Right renal pelvis (tissue), 4 donors: ENCODE results near the gene UMODL1. TPM values are rescaled to one million over a fixed set of nuclear protein-coding genes. Genes with fewer than 3 reads are reported as not detected.
"Not testable (repeated sequence)": the region's sequence is repeated elsewhere in the genome, so short reads cannot be mapped to it uniquely, and the experiment has no call there.

ENCODE experiments used
- DNase-seq, 4 donors: peaks; one replicate each; pipeline ENCODE4 v3.0.0-alpha.2; 2013; ENCODE audit warnings: low read depth in 4 of 4, low spot score in 3 of 4, missing footprints in 1 of 4
- polyA plus RNA-seq, 4 donors: library from polyadenylated mRNA; unstranded; fragments of 120-200 nt; gene quantifications; one replicate each; pipeline ENCODE4 v1.2.1, GENCODE V29; 2013; ENCODE audit not compliant: insufficient read length in 4 of 4

Gene UMODL1
- polyA plus RNA-seq, 4 donors = 0.06 to 0.20 (median 0.11) TPM

DNA sequence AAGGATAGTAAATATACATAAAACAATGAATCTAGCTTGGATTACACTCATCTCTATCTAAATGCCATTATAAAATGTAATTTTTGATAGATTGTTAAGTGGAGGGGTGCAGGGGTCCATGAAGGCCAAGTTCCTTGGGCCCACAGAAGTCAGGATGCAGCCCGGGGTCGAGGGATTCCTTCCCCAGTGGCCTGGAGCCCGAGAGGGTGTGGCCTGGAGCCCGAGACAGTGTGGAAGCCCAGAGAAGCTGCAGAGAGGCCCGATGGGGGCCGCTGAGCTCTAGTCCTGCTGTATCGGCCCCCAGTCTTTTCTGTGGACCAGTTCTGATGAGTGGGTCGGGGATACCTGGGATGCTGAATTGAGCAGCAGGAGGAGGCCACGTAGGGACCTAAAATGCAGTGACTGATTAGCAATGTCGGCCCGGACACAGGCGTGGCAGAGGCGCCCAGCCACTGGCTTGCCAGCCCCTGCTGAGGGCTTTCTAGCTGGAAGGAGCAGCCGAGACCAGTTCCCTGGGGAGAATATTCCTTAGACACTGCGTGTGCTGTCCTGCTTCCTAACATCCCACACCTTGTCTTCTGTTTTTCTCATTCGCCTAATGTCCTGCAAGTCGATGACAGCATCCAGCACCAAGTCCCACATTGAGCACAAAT lies 38.9 kb downstream of the UMODL1 start:
- DNase-seq = no peak

DNA sequence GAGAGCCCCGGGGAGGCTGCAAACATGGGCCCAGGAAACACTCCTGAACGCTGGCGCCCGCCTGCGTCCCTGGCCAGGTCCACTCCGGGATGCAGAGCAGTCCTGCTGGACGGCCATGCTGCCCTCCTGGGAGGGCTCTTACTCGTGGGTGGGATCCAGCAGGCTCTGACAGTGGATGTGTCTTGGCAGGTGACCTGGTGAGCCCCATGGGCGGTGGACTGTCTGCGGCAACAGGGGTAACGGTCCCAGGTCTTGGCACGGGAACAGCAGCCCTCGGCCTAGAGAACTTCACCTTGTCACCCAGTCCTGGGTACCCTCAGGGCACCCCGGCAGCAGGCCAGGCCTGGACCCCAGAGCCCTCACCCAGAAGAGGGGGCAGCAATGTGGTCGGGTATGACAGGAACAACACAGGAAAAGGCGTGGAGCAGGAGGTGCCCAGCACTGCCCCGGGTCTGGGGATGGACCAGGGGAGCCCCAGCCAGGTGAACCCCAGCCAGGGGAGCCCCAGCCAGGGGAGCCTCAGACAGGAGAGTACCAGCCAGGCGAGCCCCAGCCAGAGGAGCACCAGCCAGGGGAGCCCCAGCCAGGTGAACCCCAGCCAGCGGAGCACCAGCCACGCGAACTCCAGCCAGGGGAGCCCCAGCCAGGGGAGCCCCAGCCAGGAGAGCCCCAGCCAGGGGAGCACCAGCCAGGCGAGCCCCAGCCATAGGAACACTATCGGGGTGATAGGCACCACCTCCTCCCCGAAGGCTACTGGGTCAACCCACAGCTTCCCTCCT lies 39.8 kb downstream of the UMODL1 start:
- DNase-seq = no peak

DNA sequence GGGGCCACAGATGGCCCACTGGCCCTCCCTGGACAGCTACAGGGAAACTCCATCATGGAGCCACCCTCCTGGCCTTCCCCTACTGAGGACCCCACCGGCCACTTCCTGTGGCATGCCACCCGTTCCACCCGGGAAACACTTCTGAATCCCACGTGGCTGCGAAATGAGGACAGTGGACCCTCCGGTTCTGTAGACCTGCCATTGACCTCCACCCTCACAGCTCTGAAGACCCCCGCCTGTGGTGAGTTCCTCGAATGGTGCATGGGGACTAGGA lies 40.3 kb downstream of the UMODL1 start:
- DNase-seq = no peak

DNA sequence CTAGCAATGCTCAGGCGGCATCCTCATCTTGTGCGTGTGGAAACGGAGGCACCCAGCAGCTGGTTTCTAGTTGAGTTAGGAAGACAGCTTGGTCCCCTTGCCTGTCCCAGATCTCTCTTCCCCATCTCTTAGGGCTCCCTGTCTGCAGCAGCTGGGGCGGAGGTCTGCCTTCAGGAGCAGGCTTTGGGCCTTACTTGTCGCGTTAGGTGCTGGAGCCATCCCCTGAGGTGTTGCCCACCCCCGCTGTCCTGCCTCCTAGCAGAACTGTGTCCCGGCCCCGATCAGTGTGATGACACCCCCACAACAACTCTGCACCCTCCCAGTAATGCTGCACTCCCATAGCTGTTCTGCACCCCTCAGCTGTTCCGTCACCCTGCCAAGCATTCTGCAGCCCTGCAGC lies 40.7 kb downstream of the UMODL1 start:
- no peak for DNase-seq

DNA sequence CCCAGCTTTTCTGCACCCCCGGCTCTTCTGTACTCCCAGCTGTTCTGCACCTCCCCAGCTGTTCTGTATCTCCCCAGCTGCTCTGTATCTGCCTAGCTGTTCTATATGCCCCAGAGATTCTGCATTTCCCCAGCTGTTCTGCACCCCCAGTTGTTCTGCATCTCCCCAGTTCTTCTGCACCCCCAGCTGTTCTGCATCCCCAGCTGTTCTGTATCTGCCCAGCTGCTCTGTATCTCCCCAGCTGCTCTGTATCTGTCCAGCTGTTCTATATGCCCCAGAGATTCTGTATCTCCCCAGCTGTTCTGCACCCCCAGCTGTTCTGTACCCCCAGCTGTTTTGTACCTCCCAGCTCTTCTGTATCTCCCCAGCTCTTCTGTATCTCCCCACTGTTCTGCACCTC lies 41.1 kb downstream of the UMODL1 start:
- no peak for DNase-seq

DNA sequence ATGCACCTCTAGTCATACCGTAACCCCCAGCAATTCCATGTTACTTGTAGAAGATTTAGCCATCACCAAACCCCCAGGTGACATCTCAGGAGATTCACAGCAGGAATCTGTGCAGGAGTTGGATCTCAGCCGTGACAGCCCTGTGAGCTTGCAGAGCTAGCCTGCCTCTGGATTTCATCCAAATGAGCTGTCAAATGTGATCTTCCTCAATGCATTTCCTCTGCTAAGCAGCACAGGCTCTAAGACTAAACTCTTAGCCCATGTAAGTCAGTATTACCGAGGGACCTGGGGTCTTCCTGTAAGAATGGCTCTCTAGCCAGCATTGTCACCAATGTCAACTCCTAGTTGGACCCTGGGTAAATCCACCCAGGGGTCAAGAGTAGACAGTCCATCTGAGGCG lies 41.7 kb downstream of the UMODL1 start:
- DNase-seq = no peak

DNA sequence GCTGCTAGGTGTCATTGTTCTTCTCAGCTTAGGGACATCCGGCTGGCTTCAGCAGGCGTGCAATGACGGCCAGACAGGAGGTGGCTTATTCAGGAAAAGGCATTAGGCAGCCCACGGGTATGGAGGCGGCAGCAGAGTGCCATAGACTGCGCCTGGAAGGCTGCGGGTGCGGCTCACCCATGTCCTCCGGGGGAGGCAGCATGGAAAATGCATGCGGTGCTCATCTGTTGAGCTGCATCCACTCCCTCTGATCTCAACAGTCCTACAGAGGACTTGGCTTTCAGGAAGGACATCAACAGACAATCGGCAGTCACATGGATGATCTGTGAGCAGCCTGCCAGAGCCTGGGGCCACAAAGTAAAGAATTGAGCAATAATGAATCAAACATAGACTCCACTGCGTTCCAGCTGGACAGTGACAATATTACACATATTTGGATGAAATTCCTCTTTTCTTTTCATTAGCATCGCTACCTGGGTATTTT lies 42.9 kb downstream of the UMODL1 start:
- DNase-seq = no peak

DNA sequence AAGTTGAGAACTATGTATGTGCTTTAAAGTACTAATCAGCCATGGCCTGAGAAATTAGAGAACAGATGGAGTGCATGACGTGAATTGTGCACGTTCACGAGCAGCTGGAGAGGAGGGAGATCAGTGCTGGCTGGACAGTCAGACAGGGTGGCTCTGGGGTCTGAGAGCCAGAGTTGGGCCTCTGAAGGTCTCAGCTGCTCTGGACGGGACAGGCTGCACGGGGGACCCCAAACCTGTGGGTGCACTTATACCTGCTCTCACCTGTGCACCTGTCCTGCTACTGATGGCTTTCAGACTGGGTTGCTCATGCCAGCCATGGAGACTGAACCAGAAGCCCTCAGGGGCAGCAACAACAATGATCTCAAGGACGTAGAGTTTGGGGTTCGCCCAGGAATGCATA lies 43.5 kb downstream of the UMODL1 start:
- DNase-seq = no peak

DNA sequence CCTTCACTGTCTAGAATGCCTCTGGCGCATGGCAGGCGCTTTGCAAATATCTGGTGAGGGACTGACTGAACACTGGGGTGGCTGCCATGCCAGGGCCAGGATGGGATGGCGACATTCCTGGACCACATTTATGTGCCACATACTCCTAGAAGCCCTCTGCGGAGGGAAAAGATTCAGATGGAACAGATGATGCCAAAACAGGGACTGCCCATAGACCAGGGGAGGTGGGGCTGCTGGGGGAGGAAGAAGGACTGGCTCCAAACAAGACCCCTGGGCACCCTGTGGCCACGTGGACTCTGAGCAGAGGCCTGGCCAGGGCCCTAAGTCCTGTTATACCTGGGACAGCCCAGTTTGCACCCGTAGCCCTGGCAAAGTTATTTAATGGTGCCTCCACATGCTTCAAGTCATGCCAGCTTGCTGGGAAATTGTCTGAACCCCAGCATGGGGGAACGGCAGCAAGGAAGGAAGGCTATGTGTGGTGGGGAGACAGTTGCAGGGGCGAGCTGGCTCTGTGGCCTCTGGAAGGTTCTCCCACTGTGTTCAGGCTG lies 44.1 kb downstream of the UMODL1 start:
- no peak for DNase-seq

DNA sequence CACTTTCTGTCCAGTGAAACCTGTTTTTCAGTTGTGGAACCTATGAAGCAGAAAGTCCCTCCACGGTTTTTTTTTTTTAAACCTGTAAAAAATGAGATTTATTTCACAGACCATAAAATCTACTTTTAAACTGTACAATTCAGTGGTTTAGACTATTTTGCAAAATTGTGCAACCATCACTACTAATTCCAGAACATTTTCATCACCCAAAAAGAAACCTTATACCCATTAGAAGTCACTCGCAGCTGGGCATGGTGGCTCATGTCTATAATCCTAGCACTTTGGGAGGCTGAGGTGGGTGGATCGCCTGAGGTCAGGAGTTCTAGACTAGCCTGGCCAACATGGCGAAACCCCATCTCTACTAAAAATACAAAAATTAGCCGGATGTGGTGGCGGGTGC lies 45.4 kb downstream of the UMODL1 start:
- not testable (repeated sequence) for DNase-seq

DNA sequence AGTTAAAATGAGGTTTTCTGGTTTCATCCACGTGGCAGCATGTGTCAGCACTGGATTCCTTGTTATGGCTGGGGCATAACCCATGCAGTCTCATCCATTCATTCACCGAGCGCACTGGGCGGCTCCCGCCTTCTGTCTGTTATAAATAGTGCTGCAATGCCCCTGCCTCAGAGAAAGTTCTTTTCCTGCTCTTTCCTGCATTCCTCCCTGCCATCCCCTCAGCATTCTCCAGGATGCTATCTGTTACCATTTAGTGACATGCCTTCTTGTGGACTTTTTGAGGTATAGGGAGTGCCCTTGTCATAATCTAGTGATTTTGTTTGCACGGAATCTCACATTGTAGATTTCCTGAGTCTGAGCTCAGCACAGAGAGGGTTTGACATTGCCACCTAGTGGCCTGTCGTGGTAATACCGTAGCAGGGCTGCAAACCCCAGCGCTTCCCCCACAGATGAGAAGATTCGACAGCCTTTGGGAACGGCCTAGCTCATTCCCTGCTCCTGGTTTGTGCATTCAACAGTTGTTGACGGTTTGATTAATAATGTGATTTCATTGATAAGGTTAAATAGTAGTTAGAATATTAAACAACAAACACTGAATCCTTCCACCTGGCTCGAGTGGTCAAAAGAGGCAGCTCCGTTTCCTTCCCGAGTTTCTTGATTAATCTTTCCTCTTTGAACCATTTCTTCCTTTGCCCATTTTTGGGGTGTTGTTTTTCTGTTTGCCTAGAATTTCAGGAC lies 46.3 kb downstream of the UMODL1 start:
- DNase-seq = peak; percentile 50 to 75 (median 63)

DNA sequence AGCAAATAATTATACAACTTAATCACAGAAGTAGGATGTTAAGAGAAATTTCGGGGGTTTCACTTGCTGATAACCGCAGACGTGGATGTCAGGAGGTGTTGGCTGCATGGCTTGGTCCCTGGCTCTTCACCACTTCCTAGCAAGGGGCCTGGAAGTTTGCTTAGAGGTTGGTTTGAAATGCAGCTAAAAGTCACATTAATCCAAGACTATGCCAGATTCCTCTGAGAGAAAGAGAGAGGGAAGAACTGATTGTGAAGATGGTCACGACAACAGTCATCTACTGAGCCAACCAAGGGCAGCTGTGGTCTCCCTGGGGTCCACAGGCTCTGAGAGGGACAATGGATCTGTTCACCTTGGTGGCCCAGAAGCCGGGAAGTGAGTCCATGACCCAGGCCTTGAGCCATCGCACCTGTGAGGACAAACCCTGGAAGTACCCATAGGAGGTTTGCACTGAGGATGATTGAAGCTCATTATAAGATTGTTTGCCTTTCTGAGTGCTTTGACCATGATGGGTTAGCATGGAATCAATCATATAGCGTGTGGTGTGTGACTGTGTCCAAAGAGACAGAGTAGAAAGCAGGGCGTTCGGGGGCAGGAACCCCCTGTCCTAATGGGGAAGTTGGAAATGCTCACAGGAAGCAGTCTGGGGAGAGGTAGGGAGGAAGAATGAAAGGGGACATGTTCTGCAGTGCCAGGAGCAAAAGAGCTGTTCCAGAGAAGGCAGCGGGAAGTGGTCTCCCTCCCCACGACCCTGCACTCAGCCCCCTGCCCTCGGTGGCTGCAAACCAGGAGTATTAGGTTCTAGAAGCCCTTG lies 47.1 kb downstream of the UMODL1 start:
- DNase-seq = no peak

DNA sequence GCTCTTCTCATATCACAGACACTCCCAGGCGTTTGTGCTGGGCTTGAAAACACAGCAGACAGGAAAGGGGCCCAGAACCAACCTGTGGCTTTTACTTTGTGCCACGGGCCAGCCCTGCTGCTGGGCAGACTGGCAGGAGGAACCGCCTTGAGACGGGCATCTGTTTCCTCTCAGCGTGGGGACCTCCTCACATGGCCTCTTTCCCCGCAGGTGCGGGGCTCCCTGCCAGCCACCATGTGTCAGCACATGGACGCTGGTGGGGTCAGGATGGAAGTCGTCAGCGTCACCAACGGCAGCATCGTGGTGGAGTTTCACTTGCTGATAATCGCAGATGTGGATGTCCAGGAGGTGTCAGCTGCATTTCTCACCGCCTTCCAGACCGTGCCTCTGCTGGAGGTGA lies 47.8 kb downstream of the UMODL1 start:
- DNase-seq = no peak

DNA sequence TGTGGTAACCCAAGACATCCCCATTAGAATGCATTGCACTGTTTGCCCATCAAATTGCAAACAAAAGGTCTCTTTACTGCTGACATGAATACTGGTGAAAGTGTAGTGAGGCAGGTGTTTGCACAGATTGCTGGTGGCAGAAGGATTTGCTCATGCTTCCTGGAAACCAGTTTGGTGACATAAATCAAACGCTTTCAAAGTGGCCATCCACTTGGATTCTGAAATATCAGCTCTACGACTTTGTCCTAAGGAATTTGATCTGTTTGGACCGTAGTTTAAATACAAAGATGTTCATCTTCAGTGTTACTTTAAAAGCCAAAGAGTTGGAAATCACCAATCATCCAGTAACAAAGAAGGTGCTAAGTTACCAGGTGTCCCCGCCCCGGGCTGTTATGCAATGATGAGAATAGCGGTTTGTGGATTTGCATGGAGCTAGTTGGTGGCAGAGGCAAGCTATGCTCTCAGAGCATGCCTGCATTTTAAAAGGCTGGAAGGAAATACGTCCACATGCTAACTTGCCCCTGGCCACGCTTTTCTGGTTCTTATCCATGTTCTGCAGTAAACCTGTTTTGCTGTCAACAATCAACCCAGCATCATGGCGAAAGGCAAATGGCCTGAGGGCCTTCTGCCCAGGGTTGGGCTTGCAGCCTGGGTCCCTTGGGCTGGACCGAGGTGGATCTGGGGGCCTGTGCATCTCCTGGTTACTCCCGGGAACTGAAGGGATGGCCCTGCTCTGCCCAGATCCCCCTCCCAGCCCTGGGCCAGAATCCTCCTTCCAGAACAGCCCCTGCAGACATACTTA lies 49.2 kb downstream of the UMODL1 start:
- DNase-seq = no peak

DNA sequence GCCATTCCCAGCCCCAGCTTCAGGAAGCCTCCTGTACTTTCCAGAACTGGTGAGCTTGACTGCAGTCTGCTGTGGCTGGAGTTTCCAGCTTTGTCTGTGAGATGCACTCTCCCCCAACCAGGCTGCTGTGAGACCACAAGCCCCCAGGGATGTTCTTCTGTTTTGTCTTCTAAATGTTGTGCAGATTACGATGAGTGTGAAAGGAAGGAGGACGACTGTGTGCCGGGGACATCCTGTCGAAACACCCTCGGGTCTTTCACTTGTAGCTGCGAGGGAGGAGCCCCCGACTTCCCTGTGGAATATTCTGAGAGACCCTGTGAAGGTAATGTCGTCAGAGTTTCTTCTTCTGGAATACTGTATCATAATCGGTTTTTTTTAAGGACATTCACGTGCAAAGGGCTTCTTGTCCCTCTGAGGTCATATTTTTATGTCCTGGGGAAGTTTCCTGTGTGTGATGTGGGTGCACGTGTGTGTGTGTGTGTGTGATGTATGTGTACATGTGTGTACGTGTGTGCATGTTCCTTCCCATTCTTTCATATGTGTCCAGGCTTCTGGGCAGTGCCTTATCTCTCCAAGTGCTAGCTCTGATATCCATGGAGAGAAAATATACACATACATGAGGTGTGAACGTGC lies 49.9 kb downstream of the UMODL1 start:
- no peak for DNase-seq

DNA sequence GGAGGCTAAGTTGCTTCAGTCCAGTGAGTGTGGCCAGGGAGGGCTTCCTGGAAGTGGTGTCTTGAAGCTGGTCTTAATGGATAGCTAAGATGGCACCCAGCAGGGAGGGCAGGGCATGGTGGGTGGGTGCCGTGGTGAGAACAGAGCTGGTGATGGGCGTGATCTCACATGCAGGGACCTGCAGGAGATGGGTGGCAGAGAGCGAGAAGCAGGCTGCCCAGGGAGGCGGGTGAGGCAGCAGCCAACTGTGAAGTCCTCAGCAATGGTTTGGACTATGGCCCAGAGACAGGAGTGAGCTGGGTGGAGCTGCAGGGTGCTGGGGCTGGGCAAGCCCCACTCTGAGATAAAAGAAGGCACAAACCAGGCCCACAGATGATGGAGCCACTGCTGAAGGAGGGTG lies 50.7 kb downstream of the UMODL1 start:
- no peak for DNase-seq

DNA sequence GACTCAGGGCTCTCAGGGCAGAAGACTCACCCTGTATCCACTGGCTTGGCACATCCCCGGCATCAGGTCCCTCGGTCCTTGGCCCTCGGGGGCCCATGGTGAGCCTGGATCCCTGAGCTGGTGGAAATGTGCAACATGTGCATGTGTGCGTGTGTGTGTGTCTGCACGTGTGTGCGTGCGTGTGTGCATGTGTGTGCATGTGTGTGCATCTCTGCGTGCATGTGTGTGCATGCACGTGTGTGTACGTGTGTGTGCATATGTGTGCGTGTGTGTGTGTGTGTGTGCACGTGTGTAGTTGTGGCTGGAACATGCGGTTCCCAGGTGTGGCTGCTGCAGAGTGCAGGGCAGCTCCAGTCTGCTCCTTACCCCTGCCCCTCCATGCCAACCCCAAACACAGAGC lies 51.3 kb downstream of the UMODL1 start:
- DNase-seq = no peak

DNA sequence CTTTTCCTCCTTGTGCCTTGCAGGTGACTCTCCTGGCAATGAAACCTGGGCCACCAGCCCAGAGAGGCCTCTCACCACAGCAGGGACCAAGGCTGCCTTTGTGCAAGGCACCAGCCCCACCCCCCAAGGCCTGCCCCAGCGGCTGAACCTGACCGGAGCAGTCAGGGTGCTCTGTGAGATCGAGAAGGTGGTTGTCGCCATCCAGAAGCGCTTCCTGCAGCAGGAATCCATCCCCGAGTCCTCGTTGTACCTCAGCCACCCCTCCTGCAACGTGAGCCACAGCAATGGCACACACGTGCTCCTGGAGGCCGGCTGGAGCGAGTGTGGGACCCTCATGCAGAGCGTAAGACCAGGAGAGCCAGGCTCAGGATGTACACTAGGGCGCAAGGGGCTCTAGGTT lies 51.7 kb downstream of the UMODL1 start:
- no peak for DNase-seq

DNA sequence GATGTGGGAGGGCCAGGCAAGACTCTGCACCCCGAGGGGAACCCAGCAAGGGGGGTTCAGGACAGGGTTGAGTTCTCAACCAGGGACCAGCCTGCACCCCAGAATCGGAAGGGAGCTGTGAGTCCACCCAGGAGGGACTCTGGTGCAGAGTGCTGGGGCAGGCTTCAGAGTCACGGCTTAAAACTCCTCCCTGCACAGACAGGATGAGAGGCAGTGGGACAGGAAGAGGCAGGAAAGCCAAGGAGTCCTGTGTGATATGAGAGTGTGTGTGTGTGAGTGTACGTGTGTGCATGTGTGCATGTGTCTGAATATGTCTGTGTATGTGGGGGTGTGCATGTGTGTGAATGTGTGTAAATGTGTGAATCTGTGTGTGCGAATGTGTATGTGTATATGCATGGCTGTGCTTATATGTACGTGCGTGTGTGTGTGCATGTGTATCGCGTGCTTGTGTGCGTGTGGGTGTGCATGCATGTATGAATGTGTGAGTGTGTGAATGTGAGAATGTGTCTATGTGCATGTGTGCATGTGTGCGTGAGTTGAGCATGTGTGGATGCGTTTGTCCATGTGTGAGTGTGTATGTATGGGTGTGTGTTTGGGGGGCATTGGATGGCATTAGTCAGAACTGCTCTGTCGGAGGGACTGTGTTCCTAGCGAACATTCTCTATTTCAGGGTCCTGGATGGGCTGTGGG lies 52.2 kb downstream of the UMODL1 start:
- no peak for DNase-seq
